Stimulated activated CD8-positive, alpha-beta memory T cell treated with anti-CD3 and anti-CD28 coated beads, Interleukin-15, amount 100 ng/mL, for 4 hours (primary cell): ENCODE results near the gene DMGDH.

Experiments
- DNase-seq, 2 donors: peaks; one replicate each; pipeline ENCODE4 v3.0.0-alpha.2; 2020; ENCODE audit warnings: low read depth in 2 of 2

The DMGDH gene

DNA sequence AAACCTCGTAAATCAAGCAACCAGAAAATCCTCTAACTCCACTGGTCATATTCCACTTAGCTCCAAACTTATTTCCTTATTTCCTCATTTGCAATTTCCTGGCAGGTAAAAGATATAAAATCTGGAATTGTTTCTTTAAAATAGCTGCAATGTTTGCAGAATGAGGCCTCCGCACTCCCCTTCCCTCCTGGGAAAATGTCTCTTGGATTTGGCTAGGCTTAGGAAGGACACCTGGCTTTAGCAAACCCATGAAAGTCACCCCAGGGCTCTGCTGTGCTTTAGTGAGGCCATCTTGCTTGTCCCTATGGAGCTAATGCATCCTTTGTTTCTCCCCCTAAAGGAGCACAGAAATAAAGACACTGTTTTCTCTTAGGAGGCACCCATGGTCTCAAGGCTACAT lies 94.9 kb downstream of the DMGDH start:
- no peak for DNase-seq

- DNase-seq: no peak
Measured at GRCh38 chr5:78974011-78974410, 95.5 kb downstream of the DMGDH start.

- no peak for DNase-seq
Measured at GRCh38 chr5:78972654-78973428, 96.6 kb downstream of the DMGDH start.

- no peak for DNase-seq
Measured at GRCh38 chr5:78971998-78972397, 97.5 kb downstream of the DMGDH start.

GRCh38 chr5:78968781-78969180 lies 100.7 kb downstream of the DMGDH start:
- no peak for DNase-seq

- no peak for DNase-seq
Measured at GRCh38 chr5:78964889-78965288, 104.6 kb downstream of the DMGDH start.

DNA sequence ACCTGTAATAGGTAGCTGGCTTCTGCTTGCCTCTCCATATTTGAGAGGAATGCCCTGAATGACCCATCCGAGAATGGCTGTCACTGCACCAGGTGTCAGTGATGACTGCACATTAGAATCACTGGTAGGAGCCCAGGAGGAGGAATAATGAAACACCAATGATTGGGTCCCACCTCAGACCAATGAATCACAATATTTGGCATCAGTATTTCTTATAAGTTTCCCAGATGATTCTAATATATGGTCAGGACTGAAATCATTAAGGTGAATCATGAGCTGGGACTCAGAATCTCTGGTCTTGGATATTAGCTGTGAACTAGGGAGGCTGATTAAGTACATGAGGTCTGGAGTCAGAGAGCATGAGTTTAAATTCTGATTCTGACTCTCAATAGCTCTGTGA lies 107.7 kb downstream of the DMGDH start:
- no peak for DNase-seq

GRCh38 chr5:78959767-78960166 lies 109.7 kb downstream of the DMGDH start:
- DNase-seq: no peak

- DNase-seq: no peak
Measured at GRCh38 chr5:78958672-78959445, 110.6 kb downstream of the DMGDH start.

DNA sequence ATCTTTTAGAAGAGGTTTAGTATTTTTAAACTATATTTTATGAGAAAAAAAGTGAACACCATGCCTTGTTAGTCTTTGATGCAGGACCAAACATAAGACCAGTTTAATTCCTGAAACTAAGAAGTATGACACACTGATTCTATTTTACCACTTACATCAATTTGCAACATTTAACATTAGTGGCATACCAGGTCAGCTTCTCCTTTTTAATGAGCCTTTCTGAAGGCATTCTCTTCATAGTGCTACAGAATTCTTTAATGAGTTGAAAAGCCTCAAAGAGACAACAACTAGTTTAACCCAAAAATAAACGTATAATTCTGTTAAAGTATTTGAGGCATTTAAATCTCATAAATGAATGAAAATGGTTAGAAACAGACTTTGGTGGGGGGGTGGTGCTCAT lies 112.6 kb downstream of the DMGDH start:
- DNase-seq: no peak

DNA sequence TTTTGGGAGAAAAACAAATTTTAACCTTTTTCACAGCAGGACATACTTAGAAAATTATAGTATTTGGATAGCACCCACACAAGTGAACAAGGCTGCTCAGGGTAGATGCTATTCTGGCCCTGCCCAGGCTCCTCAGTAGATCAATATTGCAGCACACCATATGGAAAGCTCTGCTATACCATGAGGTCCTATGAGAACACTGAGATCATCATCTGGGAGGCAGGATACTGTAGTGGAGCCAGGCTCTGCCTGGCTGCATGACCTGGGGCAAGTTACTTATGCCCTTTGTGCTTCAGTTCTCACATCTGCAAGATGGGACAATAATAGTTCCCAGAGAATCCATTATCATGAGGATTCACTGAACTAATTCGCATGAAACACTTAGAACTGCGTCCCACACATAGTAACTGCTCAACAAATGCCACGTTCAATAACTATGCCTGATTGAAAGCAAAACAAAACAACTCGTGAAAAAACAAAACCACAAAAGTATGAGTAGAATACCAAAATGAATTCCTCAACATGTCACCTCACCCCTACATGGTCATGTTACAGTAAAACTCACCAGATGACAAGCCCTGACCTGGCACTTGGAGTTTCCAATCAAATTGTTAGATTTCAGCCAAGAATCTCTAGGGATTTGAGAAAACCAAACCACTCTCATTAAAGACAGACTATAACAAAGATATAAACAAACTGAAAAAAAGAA lies 116.2 kb downstream of the DMGDH start:
- no peak for DNase-seq
